HG02870 (cell line): ENCODE data around the gene TREML2.

Experiments used
- ATAC-seq: cut with Tn5 transposase; IDR thresholded peaks from one replicate; pipeline ENCODE4 v1.9.1; 2021; ENCODE audit warnings: mild to moderate bottlenecking, moderate library complexity; ENCODE audit not compliant: unreplicated experiment

The TREML2 gene

GRCh38 chr6:41153992-41154625 is 46.8 kb downstream of the TREML2 start, which contains the start of gene TREML1:
Gene TREML1 (minus strand): TSS chr6:41154347. CDS start chr6:41154288, 59 bp downstream.
- ATAC-seq: no peak

- no peak for ATAC-seq
Observed at GRCh38 chr6:41153451-41153850, 47.5 kb downstream of the TREML2 start.

- ATAC-seq: no peak
Observed at GRCh38 chr6:41150671-41151070, 50.3 kb downstream of the TREML2 start.

DNA sequence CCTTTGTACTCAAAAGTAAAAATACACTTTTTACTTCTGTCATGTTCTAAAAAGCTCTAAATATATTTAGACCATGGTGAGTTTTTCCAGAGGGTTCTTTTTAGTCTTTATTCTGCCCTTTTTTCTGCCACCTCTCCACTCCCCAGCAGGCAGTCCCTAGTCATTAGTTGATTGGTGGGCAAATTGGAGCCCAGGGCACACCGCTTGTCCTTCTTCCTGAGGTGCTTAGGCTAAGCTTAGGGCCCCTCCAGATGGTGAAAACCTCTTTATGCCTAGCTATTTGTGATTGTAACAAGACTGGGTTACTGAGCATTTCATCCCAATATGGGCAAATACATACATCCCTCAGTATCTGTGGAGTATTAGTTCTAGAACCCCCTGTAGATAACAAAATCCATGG is 53.0 kb downstream of the TREML2 start:
- ATAC-seq: no peak
